Pancreas (tissue), 10 donors: ENCODE results near the gene AATK. TPM values are rescaled to one million over a fixed set of nuclear protein-coding genes. Genes with fewer than 3 reads are reported as not detected.
"Not testable (repeated sequence)": the region's sequence is repeated elsewhere in the genome, so short reads cannot be mapped to it uniquely, and the experiment has no call there.

Experiments
- ATAC-seq, 4 donors: fragments of 200-7000 bp; cut with Tn5 transposase; one replicate each; pipeline versions ENCODE4 v1.8.0 to v1.9.1; 2020; ENCODE audit warnings: mild to moderate bottlenecking in 4 of 4, moderate library complexity in 4 of 4
- DNase-seq, 6 donors: peaks; one replicate each; pipeline ENCODE4 v3.0.0-alpha.2; 2020
- FAIRE-seq: peaks from 2 replicates; lab custom pipeline; 2012; peaks lifted over from hg19 to GRCh38; lab: Jason Lieb, UNC
- H3K27ac ChIP-seq, 4 donors: fragments of 200-600 bp; sonication (generic); 1 replicate in 3 of 4; 2 replicates in 1 of 4; pipeline versions ENCODE4 v1.5.0 to v1.8.0; 2020
- H3K27me3 ChIP-seq, 4 donors: fragments of 200-600 bp; one replicate each; pipeline ENCODE4 v1.8.0; 2021
- H3K36me3 ChIP-seq, 3 donors: fragments of 200-600 bp; sonication (generic) in 1 of 3; one replicate each; pipeline versions ENCODE4 v1.5.0 to v1.8.0; 2020 to 2021
- H3K4me1 ChIP-seq, 3 donors: fragments of 200-600 bp; one replicate each; pipeline ENCODE4 v1.8.0; 2021
- H3K4me3 ChIP-seq, 4 donors: fragments of 200-600 bp; sonication (generic) in 2 of 4; one replicate each; pipeline versions ENCODE4 v1.5.0 to v1.8.0; 2020 to 2021
- H3K9me3 ChIP-seq, 4 donors: fragments of 200-600 bp; one replicate each; pipeline ENCODE4 v1.8.0; 2021
- WGBS, 2 donors: extraction: QIAGEN DNeasy Blood & Tissue Kit; methylation state at CpG; one replicate each; pipeline ENCODE4 v1.1.7; 2013; 5-methylcytosine and 5-hydroxymethylcytosine counted together
- intact Hi-C, 3 donors: fragments of 100-400 bp; cut with DNase I; formaldehyde crosslinking; loops; one replicate each; pipeline versions ENCODE4 v1.11.1 to v1.14.2; 2022
- polyA plus RNA-seq, 2 donors: library from polyadenylated mRNA; stranded (reverse); fragments of 200-250 nt; gene quantifications; one replicate each; pipeline ENCODE4 v1.2.3, GENCODE V29; 2013
- total RNA-seq, 6 donors: library from RNA; stranded (reverse); fragmentation: NEBNext Ultra II Directional in 4 of 6; extraction: Animal tissue kit (Norgen Biotek cat#: 25700) in 4 of 6; gene quantifications; one replicate each; pipeline versions ENCODE4 v1.2.1 to v1.2.4, GENCODE V29; 2021 to 2023
- TF ChIP-seq, protein P1 (sequence below), 4 donors: fragments of 200-600 bp; sonication (generic) in 3 of 4; IDR thresholded peaks; one replicate each; pipeline versions ENCODE4 v1.5.0 to v1.8.0; 2021; ENCODE audit warnings: antibody characterized with exemption in 4 of 4
- donor health status: healthy with polysubstance abuse.
- donor health status: DM: no; HTN: no; CAD: no; lungs with moderate emphysema.
- donor health status: DM: no; HTN: no; CAD: no.
- donor health status: control.
- donor health status: control.
- donor health status: Bipolar disorder and iron deficiency.
- donor health status: DM: yes; HTN: yes; CAD: no.
- donor health status: DM: no; HTN: no; CAD: no.
- donor health status: DM: no; HTN: no; CAD: no.
- donor health status: DM: yes; HTN: yes; CAD: no.

The AATK gene
- total and polyA plus RNA-seq, 8 donors: 24.3 to 49.6 (median 30.1) TPM

DNA sequence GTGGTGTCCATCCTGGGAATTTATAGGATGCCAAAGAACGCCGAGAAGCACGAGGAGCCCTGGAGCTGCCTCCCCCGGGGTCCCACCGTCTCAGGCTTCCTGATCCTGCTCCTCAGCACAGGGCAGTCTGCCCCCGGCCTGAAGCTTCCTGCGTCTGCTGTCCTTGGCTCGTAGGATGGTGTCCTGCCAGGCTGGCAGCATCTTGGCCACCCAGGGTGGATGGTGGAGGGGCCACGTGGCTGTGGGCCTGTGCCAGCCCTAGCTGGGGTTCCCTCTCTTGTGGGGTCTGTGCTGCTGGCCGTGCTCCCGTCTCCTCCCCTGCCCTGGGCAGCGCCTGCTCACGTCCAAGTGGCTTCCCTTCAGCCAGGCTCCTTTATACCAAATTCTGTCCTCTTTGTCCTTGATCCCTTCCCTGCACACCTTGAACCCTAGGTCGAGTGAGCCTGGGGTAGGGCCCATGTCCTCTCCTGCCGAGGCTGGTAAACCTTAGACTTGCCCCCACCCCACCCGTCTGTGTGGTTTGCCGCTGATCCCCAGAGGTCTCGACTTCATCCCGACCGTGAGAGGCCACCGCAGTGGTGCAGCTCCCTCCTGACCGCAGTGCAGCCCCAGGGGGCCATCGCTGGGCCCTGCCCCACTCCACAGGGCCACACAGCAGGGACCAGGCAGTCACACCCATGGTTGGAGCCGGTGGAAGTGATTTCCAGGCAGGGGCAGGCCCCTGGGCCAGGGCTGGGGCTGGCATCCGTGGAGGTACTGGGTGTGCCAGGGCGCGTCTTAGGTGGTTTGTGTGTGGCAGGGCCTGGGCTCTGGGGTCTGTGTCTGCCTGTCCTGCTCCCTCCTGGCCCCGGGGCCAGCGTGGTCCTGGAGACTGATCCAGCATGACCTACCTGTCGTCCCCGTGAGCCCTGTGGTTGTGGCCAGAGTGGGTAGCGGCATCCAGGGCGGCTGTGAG is 84.5 kb downstream of the AATK start:
- intact Hi-C loops: no loop called here
- FAIRE-seq (no peak), ATAC-seq (no peak), DNase-seq (no peak)
- Histone ChIP-seq H3K4me3 (no peak overlapping the region), H3K27ac (no peak overlapping the region), H3K4me1 (peaks cover 0 to 4% (median 0%) of the 10 kb centered on the region in 3 donors), H3K27me3 (no peaks in the 10 kb centered on the region), H3K9me3 (no peaks in the 10 kb centered on the region), H3K36me3 (no peaks in the 10 kb centered on the region)
- TF ChIP-seq, protein P1, sequence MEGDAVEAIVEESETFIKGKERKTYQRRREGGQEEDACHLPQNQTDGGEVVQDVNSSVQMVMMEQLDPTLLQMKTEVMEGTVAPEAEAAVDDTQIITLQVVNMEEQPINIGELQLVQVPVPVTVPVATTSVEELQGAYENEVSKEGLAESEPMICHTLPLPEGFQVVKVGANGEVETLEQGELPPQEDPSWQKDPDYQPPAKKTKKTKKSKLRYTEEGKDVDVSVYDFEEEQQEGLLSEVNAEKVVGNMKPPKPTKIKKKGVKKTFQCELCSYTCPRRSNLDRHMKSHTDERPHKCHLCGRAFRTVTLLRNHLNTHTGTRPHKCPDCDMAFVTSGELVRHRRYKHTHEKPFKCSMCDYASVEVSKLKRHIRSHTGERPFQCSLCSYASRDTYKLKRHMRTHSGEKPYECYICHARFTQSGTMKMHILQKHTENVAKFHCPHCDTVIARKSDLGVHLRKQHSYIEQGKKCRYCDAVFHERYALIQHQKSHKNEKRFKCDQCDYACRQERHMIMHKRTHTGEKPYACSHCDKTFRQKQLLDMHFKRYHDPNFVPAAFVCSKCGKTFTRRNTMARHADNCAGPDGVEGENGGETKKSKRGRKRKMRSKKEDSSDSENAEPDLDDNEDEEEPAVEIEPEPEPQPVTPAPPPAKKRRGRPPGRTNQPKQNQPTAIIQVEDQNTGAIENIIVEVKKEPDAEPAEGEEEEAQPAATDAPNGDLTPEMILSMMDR (IDR thresholded peaks at IDR 0.05): no peak
- WGBS, 2 donors: 89 to 90% methylated on average over 31 to 33 of the region's 33 CpGs

DNA sequence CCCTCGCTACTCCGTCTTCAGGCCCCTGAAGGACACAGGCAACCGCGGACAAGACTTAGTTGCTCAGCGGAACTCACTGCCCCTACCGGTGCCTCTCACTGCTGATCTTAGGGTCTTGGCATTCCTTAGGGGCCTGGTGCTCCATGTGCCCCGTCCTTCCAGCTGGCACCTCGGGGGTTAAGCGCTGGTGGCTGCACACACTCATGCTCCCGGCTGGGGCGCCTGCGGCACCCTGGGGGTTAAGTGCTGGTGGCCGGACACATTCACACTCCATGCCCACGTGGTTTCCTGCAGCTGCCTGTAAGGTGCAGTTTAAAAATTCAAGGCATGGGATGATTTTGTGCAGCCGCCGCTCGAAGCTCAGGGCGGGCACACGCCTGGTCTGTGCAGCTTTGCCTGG is 86.0 kb downstream of the AATK start:
- no peak overlapping the region for H3K27ac ChIP-seq
- no peak overlapping the region for H3K4me3 ChIP-seq
- H3K36me3 ChIP-seq: no peaks in the 10 kb centered on the region
- WGBS, 2 donors: 70 to 72% methylated on average over 19 of the region's 19 CpGs
- FAIRE-seq: no peak
- intact Hi-C loops: no loop called here
- H3K27me3 ChIP-seq: no peaks in the 10 kb centered on the region
- no peak for ATAC-seq
- DNase-seq: no peak
- TF ChIP-seq, protein P1 (IDR thresholded peaks at IDR 0.05): no peak
- H3K4me1 ChIP-seq: peaks cover 0 to 2% (median 0%) of the 10 kb centered on the region in 3 donors
- H3K9me3 ChIP-seq: no peaks in the 10 kb centered on the region

DNA sequence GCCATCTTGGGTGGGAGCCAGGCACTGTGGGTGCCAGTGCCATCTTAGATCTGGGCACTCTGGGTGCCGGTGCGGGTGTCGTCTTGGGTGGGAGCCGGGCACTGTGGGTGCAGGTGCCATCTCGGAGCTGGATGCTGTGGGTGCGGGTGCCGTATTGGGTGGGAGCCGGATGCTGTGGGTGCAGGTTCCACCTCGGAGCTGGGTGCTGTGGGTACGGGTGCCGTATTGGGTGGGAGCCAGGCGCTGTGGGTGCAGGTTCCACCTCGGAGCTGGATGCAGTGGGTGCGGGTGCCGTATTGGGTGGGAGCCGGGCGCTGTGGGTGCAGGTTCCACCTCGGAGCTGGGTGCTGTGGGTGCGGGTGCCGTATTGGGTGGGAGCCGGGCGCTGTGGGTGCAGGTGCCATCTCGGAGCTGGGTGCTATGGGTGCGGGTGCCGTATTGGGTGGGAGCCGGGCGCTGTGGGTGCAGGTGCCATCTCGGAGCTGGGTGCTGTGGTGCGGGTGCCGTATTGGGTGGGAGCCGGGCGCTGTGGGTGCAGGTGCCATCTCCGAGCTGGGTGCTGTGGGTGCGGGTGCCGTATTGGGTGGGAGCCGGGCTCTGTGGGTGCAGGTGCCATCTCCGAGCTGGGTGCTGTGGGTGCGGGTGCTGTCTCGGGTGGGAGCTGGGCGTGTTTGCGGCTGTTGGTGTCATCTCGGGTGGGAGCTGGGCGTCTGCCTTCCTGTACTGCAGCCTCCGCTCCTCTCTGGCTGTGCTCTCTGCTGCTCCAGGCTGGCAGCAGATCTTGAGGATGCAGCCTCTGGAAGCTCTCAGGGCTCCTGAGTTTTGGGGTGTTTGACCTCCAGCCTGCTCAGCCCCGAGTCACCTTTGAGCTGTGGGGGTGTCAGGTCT is 87.8 kb downstream of the AATK start:
- H3K4me1 ChIP-seq, H3K36me3 ChIP-seq, ATAC-seq, H3K4me3 ChIP-seq, intact Hi-C loops, H3K27me3 ChIP-seq, DNase-seq, H3K9me3 ChIP-seq, H3K27ac ChIP-seq, FAIRE-seq: not testable (repeated sequence)
- 79 to 93% methylated on average over 42 to 45 of the region's 45 CpGs for WGBS, 2 donors

DNA sequence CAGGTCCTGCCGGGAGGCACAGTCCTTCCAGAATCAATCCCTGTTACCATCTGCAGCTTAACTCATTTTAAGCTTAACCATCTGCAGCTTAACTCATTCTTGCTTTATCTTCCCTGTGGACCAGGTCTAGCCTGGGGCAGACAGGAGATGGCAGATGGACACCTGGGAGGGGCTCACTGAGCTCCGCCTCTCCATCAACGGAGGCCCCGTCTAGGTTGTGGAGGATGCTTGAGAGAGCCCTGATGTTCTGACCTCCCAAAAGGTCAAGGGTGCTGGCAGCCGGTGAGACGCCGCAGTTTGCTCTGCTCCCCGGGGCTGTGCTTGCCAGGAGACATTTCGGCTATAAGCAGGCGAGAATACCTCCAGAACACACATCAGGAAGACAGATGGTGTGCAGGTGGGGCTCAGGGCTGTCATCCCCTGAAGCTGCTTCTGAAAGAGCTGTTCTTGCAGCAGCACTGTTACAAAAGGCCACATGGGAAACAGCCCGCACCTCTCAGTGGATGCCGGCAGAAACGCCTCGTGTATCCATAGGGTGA is 89.8 kb downstream of the AATK start:
- Histone ChIP-seq H3K27ac (no peak overlapping the region), H3K27me3 (no peaks in the 10 kb centered on the region), H3K4me1 (no peaks in the 10 kb centered on the region), H3K4me3 (no peak overlapping the region), H3K9me3 (no peaks in the 10 kb centered on the region), H3K36me3 (no peaks in the 10 kb centered on the region)
- WGBS, 2 donors: 74 to 84% methylated on average over 14 of the region's 14 CpGs
- DNase-seq (no peak), ATAC-seq (no peak), FAIRE-seq (no peak)
- intact Hi-C loops: no loop called here
- TF ChIP-seq, protein P1 (IDR thresholded peaks at IDR 0.05): no peak

DNA sequence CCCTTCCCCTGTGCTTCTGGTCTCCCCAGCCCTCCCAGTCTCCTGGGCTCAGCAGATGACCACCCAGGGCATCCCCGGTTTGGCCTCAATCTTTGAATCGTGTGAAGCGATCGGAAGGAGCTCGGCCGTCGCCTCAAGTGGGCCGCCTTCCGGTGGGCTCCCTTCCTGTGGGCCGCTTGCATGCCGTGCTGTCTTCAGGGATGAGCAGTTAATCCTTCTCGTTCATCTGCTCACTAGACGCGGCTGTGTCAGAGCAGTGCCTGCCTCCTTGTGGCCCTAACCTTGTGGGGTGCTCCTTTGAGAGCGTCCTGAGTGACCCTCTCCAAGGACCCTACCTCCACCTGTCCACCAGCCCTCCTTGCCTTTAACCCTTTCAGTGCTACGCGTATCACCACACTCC is 90.7 kb downstream of the AATK start:
- no peak overlapping the region for H3K27ac ChIP-seq
- no peak for ATAC-seq

More for the DNA sequence above, 90.7 kb downstream of the AATK start:
- FAIRE-seq: no peak
- H3K4me1 ChIP-seq: no peaks in the 10 kb centered on the region
- no peaks in the 10 kb centered on the region for H3K36me3 ChIP-seq
- TF ChIP-seq, protein P1 (IDR thresholded peaks at IDR 0.05): no peak
- H3K4me3 ChIP-seq: no peak overlapping the region
- no peak for DNase-seq
- H3K27me3 ChIP-seq: no peaks in the 10 kb centered on the region
- WGBS, 2 donors: 74 to 88% methylated on average over 17 of the region's 17 CpGs
- H3K9me3 ChIP-seq: no peaks in the 10 kb centered on the region
- intact Hi-C loops: no loop called here
